Upper lobe of right lung (tissue), 1 donor: ENCODE data around the gene HAPLN3. TPM values are rescaled to one million over a fixed set of nuclear protein-coding genes. Genes with fewer than 3 reads are reported as not detected.

Experiments
- ATAC-seq: fragments of 200-7000 bp; cut with Tn5 transposase; one replicate; pipeline ENCODE4 v1.9.1; 2020; ENCODE audit warnings: mild to moderate bottlenecking, moderate library complexity
- DNase-seq: peaks from one replicate; pipeline ENCODE4 v3.0.0-alpha.2; 2020
- H3K27ac ChIP-seq: fragments of 200-600 bp; one replicate; pipeline ENCODE4 v1.8.0; 2022
- H3K27me3 ChIP-seq: fragments of 200-600 bp; one replicate; pipeline ENCODE4 v1.8.0; 2022; ENCODE audit warnings: mild to moderate bottlenecking
- H3K36me3 ChIP-seq: fragments of 200-600 bp; one replicate; pipeline ENCODE4 v1.8.0; 2022
- H3K4me1 ChIP-seq: fragments of 200-600 bp; one replicate; pipeline ENCODE4 v1.8.0; 2022
- H3K4me3 ChIP-seq: fragments of 200-600 bp; one replicate; pipeline ENCODE4 v1.8.0; 2022; ENCODE audit warnings: mild to moderate bottlenecking
- H3K9me3 ChIP-seq: fragments of 200-600 bp; one replicate; pipeline ENCODE4 v1.8.0; 2022
- CTCF ChIP-seq: fragments of 200-600 bp; IDR thresholded peaks from one replicate; pipeline ENCODE4 v1.8.0; 2022; ENCODE audit warnings: antibody characterized with exemption
- intact Hi-C: fragments of 100-400 bp; cut with DNase I; formaldehyde crosslinking; loops from one replicate; pipeline ENCODE4 v1.11.0; 2022
- total RNA-seq: library from RNA; stranded (reverse); fragmentation: NEBNext Ultra II Directional; extraction: Animal tissue kit (Norgen Biotek cat#: 25700); gene quantifications from one replicate; pipeline ENCODE4 v1.2.1, GENCODE V29; 2021
- donor health status: DM: no; HTN: yes; CAD: no; lungs with severe emphysema.

HAPLN3 gene
- total RNA-seq, 1 donor from 2014 or later, result 4.6 TPM

GRCh38 chr15:88904624-88905327 is 9.4 kb upstream of the HAPLN3 start:
- peaks cover 9% of the 10 kb centered on the region for H3K4me1 ChIP-seq
- intact Hi-C loops, result loop anchor here (10.0 kb wide), 1 partner anchor 110 kb away; no protein-coding TSS in a partner anchor
- H3K9me3 ChIP-seq, result no peaks in the 10 kb centered on the region
- H3K4me3 ChIP-seq, result no peak overlapping the region
- peak; percentile 89 for DNase-seq
- peak; percentile 89 for ATAC-seq
- peaks cover 37% of the 10 kb centered on the region for H3K36me3 ChIP-seq
- H3K27me3 ChIP-seq, result no peaks in the 10 kb centered on the region
- TF ChIP-seq CTCF, result peak; percentile 100
- H3K27ac ChIP-seq, result no peak overlapping the region

GRCh38 chr15:88904257-88904623 is 8.9 kb upstream of the HAPLN3 start:
- H3K9me3 ChIP-seq, result no peaks in the 10 kb centered on the region
- no peak overlapping the region for H3K4me3 ChIP-seq
- H3K4me1 ChIP-seq, result peaks cover 9% of the 10 kb centered on the region
- DNase-seq (peak; percentile 31), ATAC-seq (no peak)
- no peak overlapping the region for H3K27ac ChIP-seq
- no peaks in the 10 kb centered on the region for H3K27me3 ChIP-seq
- H3K36me3 ChIP-seq, result peaks cover 32% of the 10 kb centered on the region
- intact Hi-C loops, result loop anchor here (10.0 kb wide), 1 partner anchor 111 kb away; no protein-coding TSS in a partner anchor
- no peak for TF ChIP-seq CTCF

- intact Hi-C loops, result loop anchor here (10.0 kb wide), 1 partner anchor 112 kb away; no protein-coding TSS in a partner anchor
- Histone ChIP-seq H3K27me3 (no peaks in the 10 kb centered on the region), H3K36me3 (peaks cover 23% of the 10 kb centered on the region), H3K27ac (no peak overlapping the region), H3K9me3 (no peaks in the 10 kb centered on the region), H3K4me1 (peaks cover 10% of the 10 kb centered on the region), H3K4me3 (no peak overlapping the region)
- no peak for DNase-seq
- ATAC-seq, result no peak
- no peak for TF ChIP-seq CTCF
Measured at GRCh38 chr15:88902846-88903245, 7.5 kb upstream of the HAPLN3 start.

DNA sequence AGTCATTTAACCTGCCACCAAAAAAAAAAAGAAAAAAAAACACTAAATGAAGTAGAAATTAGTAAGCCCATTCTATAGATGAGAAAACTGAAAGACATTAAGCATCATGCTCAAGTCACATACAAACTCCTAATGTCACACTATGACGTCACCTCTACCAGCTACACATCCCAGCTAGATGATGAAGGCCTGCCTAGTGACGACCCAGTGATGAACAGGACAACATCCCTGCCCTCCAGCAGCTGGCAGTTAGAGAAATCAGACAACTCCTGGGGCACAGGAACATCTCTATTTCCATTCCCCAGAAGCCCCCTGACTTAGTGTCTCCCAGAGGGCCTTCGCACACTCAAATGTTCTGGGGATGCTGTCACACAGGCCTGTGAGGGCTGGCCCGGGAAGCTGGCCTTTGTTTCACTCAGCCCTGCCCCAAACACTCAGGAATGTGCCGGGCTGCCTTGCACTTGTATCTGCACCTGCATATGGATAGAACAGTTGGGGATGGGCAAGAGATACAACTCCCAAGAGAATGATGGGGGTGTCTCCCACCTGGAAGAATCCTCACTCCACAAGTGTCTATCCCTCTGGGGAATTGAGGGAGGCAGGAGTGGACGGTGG is 7.0 kb upstream of the HAPLN3 start:
- H3K27ac ChIP-seq, result no peak overlapping the region
- intact Hi-C loops, result loop anchor here (10.0 kb wide), 1 partner anchor 112 kb away; no protein-coding TSS in a partner anchor
- H3K4me1 ChIP-seq, result peaks cover 14% of the 10 kb centered on the region
- peaks cover 23% of the 10 kb centered on the region for H3K36me3 ChIP-seq
- DNase-seq (no peak), ATAC-seq (no peak)
- no peaks in the 10 kb centered on the region for H3K9me3 ChIP-seq
- H3K4me3 ChIP-seq, result no peak overlapping the region
- no peak for TF ChIP-seq CTCF
- no peaks in the 10 kb centered on the region for H3K27me3 ChIP-seq

- TF ChIP-seq CTCF, result no peak
- no peaks in the 10 kb centered on the region for H3K9me3 ChIP-seq
- ATAC-seq (no peak), DNase-seq (no peak)
- H3K4me3 ChIP-seq, result no peak overlapping the region
- no peak overlapping the region for H3K27ac ChIP-seq
- H3K36me3 ChIP-seq, result peaks cover 22% of the 10 kb centered on the region
- no peaks in the 10 kb centered on the region for H3K27me3 ChIP-seq
- H3K4me1 ChIP-seq, result peaks cover 20% of the 10 kb centered on the region
- intact Hi-C loops, result loop anchor here (10.0 kb wide), 1 partner anchor 113 kb away; no protein-coding TSS in a partner anchor
Measured at GRCh38 chr15:88901508-88902220, 6.3 kb upstream of the HAPLN3 start.
